Coronary artery (tissue), 2 donors: Measurements from ENCODE around the gene KIRREL2.
A peak's percentile ranks its signal among the peaks of the same experiment; 100 is the strongest.

Source experiments
- DNase-seq: peaks from one replicate; pipeline ENCODE4 v3.0.0-alpha.2; 2017; ENCODE audit warnings: low spot score
- H3K27ac ChIP-seq, 2 donors: fragments of 200-600 bp; sonication (generic); one replicate each; pipeline ENCODE4 v1.5.1; 2016 to 2019
- H3K4me3 ChIP-seq: fragments of 200-600 bp; sonication (generic); 2 replicates; pipeline ENCODE4 v1.5.1; 2016; ENCODE audit warnings: mild to moderate bottlenecking, moderate library complexity
- TF ChIP-seq, protein P1 (sequence below): fragments of 200-600 bp; sonication (generic); IDR thresholded peaks from one replicate; pipeline ENCODE4 v1.5.1; 2019; ENCODE audit warnings: antibody characterized with exemption

KIRREL2 gene

DNA sequence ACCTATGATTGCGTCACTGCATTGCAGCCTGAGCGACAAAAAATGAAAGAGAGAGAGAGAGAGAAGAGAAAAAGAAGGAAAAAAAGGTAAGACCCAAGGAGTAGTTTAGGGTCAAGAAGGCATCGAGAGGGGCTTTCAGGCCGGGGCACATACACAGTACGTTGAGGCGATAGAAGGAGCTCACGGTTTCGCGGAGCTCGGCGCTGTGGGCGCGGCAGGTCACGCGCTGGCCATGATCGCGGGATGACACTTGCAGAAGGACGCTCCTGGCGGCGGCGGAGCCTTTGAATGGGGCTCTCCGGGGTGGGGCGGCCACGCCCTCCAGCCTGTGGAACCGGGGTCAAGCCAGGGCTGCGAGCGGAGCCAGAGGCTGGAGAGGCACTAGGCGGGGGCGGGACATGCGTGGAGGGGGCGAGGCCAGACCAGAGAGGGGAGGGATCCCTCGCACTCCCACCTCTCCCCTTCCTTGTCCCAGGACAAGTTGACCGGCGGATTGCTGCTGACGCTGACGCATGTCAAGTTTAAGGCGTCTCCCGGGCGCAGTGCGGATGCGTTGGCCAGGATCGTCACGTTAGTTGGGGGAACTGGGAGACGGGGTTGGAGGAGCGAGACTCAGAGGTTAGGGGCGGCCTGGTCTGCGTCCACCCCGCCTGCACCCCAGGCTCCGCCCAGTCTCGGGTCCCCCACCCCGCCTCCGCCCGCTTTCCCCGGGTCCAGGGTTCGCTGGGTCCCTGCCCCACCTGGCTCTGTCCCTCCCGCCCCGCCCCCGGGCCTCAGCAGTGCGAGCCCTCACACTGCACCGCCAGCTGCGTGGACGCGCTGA, 11.3 kb upstream of the KIRREL2 start:
- no peak for DNase-seq
- peak overlapping the region; percentile 59 for H3K4me3 ChIP-seq
- TF ChIP-seq, protein P1, sequence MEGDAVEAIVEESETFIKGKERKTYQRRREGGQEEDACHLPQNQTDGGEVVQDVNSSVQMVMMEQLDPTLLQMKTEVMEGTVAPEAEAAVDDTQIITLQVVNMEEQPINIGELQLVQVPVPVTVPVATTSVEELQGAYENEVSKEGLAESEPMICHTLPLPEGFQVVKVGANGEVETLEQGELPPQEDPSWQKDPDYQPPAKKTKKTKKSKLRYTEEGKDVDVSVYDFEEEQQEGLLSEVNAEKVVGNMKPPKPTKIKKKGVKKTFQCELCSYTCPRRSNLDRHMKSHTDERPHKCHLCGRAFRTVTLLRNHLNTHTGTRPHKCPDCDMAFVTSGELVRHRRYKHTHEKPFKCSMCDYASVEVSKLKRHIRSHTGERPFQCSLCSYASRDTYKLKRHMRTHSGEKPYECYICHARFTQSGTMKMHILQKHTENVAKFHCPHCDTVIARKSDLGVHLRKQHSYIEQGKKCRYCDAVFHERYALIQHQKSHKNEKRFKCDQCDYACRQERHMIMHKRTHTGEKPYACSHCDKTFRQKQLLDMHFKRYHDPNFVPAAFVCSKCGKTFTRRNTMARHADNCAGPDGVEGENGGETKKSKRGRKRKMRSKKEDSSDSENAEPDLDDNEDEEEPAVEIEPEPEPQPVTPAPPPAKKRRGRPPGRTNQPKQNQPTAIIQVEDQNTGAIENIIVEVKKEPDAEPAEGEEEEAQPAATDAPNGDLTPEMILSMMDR: no peak
- H3K27ac ChIP-seq: no peak overlapping the region

DNA sequence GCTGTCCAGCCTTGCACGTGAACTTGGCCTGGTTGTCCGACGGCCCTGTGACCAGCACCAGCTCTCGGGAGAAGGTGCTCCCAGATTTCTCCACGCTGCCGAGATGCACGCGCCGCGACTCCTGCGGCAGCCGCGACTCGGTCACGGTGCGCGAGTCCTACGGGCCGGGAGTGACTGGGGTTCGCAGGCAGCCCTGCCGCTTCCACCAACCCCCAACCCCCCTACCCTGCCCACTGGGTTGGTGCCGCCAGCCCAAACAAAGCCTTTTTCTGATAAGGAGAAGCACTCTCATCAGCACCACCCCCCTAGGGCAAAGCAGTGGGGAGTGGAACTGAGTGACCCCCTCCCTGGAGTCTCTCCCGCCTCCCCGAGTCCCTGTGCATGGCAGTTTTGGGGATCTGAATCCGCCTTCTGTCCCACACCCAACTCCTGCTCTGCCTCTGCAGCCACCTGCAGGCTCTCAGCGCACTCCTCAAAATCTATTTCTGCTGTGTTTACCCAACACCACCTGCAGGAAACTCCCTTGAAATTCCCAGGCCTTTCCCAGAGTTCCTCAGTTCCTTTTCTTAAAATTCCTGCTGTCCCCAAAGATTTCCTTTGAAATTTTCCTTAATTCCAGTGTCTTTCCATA, 10.6 kb upstream of the KIRREL2 start:
- H3K4me3 ChIP-seq: peak overlapping the region; percentile 59
- no peak for DNase-seq
- TF ChIP-seq, protein P1: no peak
- no peak overlapping the region for H3K27ac ChIP-seq

DNA sequence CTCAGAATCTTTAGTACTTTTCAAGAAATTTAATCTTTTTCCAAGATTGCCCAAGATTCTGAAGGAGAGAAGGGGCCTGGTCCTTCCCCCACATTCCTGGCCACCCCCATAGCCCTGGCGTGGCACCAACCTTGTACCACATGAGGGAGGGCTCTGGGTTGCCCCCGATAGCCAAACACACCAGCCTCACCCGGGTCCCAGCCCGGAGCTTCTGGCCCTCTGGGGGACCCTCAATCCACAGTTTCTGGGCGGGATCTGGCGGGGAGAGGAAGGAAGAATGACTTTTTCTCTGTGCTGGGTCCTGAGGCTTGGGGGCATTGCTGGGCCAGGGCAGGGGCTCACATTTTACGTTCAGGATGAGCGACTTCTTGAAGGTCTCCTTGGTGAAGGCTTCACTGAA, 8.8 kb upstream of the KIRREL2 start:
- TF ChIP-seq, protein P1: no peak
- Histone ChIP-seq H3K4me3 (no peak overlapping the region), H3K27ac (no peak overlapping the region)
- no peak for DNase-seq

DNA sequence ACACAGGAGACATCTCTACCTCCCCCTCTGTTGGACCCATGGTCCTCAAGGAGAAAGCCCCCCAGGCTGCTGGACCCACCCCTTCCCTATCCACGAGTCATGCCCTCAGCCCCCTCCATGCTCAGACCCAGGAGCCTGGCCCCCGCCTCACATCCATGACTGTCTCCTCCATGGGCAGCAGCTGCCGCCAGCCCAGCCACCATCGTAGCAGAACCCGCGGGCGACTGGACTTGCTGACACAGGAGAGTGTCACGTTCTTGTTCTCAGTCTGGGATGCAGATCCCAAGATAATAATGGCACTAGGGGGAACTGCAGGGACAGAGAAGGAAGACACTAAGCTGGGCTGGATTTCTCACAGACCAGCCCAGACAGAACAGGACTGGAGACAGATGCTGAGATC, 8.2 kb upstream of the KIRREL2 start:
- Histone ChIP-seq H3K27ac (no peak overlapping the region), H3K4me3 (no peak overlapping the region)
- no peak for DNase-seq
- TF ChIP-seq, protein P1: no peak

DNA sequence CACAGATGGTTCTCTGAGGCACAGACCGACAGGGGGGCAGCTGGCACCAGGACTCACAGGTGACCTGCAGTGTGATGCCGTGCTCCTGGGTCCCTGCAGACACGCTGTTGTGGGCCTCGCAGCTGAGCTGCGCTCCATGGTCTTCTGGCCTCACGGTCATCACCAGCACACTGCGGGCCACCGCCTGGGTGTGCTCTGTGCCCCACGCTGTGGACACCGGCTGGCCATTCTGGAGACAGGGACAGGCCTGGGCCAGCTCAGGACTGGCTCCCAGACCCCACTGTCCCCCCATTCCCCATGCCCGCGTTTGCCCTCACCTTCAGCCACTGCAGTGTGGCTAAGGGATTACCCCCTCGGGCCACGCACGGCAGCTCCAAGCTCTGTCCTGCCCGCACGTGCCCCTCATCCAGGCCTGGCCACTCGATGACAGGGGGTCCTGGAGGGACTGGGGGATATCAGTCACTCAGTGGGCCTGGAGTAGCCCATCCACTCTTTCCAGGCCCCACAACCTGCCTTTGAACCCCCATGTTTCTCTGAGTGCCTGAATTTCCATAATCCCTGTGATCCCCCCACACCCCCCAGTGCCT, 7.7 kb upstream of the KIRREL2 start:
- TF ChIP-seq, protein P1: no peak
- Histone ChIP-seq H3K4me3 (no peak overlapping the region), H3K27ac (no peak overlapping the region)
- no peak for DNase-seq

DNA sequence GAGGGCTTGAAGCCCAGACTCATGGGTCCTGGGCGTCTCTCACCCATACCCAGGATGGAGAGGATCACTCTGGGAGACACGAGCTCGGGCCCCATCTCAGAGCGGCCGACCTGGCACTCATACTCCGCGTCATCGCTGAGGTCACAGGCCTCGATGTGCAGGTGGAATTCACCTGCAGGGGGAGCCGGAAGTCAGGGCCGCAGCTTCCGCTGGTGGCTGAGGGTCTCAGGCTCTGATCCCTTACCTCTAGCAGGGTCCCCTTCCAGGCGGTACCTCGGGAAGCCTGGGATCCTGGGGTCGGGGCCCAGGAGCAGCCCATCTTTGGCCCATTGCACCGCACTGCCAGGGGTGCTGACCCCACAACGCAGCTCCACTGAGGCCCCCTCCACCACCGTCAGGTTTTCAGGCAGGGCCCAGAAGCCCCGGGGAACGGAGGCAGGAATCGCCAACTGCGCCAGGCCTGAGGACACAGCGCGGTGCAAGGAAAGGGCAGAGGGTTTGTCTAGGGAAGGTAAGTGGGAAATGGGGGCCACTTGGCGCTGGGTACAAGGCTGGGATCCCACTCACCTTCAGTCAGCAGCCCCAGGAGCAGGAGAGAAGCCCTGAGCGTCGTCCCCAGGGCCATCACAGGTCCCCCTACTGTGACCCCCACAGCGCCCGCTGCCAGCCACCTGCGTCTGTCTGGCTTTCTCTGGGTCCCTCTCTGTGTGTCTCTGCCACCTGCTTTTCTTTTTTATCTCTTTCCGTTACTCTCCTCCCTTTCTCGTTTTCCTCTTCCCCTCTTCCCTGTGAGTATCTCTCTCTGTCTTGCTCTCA, 5.3 kb upstream of the KIRREL2 start:
- no peak for DNase-seq
- no peak overlapping the region for H3K4me3 ChIP-seq
- TF ChIP-seq, protein P1: no peak

More for the DNA sequence above, 5.3 kb upstream of the KIRREL2 start:
- no peak overlapping the region for H3K27ac ChIP-seq
